GM19395 (cell line): ENCODE data around the gene ING5.
"Not testable (repeated sequence)": the region's sequence is repeated elsewhere in the genome, so short reads cannot be mapped to it uniquely, and the experiment has no call there.

Source experiments
- ATAC-seq: cut with Tn5 transposase; IDR thresholded peaks from one replicate; pipeline ENCODE4 v1.9.1; 2021; ENCODE audit warnings: mild to moderate bottlenecking, moderate library complexity; ENCODE audit not compliant: unreplicated experiment

Gene ING5

DNA sequence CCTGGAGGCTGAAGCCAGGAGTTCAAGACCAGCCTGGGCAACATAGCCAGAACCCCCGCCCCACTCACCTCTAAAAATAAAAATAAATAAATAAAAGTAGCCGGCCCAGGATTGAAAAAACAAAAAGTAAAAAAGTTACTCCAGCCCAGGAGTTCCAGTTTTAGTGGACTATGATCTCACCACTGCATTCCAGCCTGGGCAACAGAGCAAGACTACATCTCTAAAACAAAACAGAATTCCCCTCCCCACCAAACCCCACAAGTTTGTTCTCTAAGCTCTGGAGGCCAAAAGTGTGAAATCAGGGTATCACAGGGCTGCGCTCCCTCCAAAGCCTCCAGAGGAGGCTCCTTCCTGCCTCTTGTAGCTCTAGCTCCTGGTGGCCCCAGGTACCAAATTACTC lies 34.3 kb downstream of the ING5 start:
- ATAC-seq, result no peak

DNA sequence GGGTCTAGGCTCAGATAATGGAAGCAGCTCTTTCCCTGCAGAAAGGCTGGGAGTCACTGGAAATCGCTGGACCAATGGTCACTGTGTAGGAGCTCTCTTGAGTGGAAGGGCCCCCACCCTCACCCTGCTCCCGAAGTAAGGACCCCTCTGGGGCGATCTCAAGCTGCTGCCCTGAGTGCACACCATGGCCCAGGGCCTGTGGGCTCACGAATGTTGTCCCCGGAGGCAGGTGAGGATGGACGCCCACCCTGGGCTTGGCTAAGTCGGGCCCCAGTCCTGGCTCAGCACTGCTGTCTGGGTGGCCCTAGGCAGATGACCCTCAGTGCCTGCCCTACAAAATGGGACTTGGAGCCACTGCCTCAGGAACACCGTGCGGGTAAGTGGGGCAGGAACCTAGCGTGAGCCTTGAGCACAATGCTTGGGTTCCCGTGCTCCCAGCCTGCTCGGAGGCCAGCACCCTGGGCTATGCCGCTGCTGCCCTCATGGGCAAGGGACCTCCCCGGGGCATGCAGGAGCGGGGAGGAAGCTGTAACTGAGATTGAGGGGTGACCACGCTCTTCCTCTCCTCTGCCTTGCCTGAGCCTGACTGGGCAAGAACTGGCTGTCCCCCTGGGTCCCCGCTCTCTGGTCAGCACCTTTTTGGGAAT lies 36.3 kb downstream of the ING5 start:
- ATAC-seq, result no peak

DNA sequence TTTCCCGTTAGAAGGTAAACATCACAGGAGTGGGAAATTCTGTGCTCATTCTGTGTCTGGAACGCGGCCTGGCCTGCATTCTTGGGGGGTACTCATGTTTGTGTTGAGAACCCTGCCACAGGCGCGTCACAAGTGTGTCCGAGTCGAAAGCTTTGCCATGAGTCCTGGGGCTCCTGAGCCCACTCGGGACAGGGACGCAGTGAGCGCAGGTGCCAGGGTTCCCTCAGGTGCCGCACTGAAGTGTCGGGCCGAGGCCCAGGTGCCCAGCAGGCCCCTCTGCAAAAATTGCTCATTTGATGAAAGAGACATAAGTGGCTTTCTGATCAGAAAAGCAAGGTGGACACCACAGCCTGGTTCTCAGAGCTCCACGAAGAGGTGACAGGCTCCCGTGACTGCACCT lies 37.3 kb downstream of the ING5 start:
- ATAC-seq, result no peak

DNA sequence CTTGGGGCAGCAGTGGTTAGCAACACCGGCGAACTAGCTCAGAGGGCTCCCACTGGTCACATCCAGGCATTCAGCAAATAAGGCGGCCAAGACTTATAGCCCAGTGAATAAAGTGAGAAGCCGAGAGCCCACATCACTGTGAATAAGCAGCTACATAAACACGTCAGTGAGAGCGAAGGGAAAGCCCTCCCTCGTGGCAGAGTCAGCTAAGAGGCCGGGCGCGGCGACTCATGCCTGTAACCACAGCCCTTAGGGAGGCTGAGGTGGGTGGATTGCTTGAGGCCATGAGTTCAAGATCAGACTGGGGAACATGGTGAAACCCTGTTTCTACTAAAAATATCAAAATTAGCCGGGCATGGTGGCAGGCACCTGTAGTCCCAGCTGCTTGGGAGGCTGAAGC lies 37.8 kb downstream of the ING5 start:
- no peak for ATAC-seq

DNA sequence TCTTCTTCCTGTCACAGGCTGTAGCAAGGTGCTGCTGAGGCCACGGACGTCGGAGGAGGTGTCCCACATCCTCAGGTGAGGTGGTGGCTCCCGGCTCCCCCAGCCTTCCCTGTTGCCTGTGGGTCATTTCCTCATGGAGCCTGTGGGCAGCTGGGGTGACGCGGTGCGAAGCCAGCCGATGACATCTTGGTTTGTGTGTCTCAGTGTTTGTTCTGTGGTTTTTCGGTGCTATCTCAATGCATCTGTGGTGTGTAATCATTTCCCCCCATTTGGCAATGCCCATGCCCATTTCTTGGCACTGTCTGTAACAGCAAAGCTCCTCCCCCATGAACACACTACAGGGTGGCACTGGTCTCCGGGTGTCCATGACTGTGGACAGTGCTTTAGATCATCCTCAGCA lies 39.2 kb downstream of the ING5 start:
- ATAC-seq, result no peak

DNA sequence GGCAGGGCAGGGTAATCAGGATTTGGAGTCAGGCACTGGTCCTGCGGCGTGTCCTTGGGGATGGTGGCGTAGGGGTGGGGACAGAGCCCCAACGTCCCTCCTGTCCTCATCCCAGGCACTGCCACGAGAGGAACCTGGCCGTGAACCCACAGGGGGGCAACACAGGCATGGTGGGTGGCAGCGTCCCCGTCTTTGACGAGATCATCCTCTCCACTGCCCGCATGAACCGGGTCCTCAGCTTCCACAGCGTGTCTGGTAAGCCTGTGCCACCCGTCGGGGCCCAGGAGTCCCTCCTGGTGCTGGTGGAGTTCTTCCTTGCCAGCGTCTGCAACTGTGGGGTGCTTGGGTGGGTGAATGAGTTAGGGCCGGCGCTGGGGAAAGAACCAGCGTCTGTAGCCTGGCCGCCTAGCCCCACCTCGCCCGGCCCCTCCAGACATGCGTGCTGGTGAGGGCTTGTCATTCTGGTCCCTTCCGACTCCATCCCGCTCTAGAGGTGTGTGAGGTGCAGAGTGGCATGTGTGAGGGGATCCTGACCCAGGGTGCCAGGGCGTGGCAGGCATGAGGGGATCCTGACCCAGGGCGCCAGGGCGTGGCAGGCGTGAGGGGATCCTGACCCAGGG lies 40.6 kb downstream of the ING5 start:
- ATAC-seq, result no peak

DNA sequence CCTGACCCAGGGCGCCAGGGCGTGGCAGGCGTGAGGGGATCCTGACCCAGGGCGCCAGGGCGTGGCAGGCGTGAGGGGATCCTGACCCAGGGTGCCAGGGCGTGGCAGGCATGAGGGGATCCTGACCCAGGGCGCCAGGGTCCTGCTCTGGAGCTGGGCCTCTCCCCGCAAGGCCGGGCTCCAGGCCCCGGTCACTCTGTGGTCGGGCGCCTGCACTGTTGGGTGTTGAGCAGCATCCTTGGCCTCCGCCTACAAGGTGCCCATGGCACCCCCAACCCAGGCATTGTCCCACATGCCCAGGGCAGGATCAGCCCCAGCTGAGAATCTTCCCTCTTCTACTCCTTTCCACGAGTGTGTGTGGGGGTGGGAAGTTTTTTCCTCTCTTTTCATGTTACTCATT lies 41.2 kb downstream of the ING5 start:
- ATAC-seq, result not testable (repeated sequence)

DNA sequence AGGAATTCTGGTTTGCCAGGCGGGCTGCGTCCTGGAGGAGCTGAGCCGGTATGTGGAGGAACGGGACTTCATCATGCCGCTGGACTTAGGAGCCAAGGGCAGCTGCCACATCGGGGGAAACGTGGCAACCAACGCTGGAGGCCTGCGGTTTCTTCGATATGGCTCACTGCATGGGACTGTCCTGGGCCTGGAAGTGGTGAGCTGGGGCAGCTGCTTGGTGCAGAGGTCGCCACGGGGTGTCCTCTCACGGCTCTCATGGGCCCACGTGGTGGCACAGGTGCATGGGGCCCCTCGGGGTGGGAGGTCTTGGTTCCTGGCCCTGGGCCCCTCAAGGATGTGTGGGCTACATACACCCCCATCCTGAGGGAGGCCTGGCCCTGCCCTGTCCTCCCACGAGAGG lies 41.8 kb downstream of the ING5 start:
- ATAC-seq, result no peak

DNA sequence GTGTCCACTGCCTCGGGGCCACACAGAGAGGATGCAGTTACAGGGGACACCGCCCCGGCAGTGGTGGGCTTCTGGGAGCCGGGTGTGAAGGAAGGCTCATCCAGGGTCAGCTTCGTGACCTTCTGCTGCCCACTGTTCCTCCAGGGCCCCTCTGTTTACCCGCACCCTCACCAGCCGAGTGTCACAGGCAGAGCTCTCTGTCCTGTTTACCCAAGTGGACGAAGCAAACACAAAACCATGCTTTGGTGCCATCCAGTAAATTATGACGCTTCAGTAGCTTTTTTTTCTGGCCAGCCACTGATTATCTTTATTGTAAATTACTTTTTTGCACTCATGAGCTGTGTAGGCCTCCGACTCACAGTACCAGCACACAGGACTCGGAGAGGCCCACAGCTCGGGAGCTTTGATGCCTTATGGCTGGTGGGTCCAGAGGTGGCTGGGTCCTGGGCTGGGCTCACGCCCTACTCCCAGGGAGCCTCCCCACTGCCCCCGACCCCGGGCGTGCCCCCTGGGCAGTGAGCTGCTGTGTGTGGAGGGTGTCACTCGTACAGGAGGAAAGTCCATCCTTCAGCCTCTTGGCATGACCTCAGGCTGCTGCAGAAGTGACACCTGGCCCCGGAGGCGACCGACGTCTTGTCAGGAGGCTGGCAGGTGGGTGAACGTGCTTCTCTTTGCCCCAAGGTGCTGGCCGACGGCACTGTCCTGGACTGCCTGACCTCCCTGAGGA lies 42.4 kb downstream of the ING5 start:
- no peak for ATAC-seq

DNA sequence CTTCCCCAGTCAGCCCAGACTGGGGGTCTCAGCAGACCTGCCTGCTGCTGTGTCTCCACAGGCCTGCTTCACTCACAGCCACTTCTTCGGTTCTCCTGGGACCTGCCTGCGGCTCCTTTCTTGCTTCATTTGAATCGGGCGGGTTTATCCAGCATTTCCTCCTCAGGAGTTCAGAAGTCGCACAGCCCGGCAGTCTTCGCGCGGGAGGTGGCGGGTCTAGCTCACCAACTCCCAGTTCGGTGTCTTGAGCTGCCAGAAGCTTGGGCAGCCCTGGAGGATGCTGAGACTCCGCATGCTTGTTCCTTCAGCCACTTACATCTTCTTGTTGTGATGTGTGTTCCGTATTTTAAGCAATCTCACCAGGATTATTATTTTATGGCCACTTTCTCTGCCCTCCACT lies 43.4 kb downstream of the ING5 start:
- no peak for ATAC-seq

DNA sequence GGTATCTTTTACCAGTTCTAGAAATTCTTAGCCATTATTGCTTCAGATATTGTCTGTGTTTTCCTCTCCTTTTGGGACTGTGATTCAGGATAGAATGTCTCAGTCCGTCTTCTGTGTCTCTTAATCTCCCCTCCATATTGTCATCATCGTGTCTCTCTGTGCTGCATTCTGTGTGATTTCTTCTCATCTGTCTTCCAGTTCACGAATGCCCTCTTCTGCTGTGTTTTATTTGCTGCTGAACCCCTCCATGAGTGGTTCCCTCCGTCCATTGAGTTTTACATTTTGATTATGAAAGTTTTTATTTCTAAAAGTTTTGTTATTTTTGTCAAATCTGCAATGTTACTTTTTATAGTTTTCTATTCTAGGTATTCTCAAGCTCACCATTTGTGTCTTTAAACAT lies 44.2 kb downstream of the ING5 start:
- no peak for ATAC-seq

DNA sequence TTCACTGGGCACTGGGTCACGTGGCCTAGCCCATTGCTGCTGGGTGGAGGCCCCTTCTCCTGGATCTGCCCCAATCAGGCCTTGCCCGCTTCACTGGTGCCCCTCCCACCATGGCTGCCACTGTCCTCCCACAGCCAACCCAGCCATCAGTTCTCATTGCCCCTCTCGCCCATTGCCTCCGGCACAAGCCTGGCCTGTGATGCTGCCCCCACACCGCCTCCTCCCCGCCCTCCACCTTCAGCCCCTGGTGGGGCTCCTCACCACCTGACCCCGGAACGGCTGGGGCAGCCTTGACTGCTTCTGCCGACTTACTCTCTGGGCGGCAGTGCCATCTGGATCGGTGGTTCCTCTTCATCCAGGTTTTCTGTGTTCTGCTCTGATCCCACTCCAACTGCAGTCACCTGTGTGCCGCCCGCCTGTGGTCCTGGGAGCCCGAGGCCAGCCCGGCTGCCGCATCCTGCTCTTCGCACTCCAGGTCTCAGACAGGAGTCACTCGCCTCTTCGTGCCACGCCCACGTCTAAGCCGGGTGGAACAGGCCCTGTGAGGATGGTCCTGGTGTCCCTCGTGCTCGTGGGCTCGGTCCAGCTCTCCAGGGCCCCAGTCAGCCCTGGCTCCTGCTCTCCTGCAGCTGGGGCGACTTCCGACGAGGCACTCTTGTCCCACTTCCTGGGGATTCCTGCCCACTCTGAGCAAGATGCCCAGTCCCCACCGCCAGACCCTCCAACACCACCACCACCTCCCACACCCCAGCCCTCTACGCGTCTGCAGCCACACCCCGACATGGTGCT lies 46.8 kb downstream of the ING5 start:
- ATAC-seq, result no peak

DNA sequence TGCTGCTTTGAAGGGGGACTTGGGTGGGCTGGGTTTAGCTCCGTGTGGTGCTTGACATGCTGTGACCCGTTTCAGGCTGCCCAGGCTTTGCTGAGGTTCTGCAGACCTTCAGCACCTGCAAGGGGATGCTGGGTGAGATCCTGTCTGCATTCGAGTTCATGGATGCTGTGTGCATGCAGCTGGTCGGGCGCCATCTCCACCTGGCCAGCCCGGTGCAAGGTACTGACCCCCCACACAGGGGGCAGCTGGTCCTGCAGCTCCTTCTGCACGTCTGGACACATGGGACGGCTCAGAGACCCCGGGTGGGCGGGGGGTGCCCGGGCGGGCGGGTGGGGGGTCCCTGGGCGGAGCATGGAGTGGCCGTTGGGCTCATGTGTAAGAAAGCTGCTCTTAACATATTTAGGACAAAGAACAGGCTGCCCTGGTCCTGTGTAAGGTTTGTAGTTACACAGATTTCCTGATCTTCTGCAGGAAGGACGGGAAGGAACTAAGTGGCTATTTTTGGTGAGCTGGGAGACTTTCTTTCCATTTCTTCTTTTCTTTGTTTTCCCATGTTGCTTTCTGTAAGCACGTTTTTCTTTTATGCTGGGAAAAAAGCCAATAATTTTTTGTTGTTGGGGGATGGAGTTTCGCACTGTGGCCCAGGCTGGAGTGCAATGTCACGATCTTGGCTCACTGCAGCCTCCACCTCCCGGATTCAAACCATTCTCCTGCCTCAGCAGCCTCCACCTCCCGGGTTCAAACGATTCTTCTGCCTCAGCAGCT lies 48.4 kb downstream of the ING5 start:
- ATAC-seq, result no peak

DNA sequence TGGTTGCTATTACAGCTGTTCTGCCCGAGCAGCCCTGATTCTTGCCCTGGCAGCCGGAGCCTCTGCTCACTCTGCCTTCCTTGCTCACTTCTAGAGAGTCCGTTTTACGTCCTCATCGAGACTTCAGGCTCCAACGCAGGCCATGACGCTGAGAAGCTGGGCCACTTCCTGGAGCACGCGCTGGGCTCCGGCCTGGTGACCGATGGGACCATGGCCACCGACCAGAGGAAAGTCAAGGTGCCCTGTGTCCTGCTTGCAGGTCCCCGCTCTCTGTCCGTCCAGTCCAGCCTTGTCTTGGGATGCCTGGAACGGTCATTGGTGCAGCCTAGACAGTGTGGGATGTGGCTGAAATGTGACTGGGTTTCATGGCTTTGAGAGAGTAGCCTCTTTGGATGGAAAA lies 49.3 kb downstream of the ING5 start:
- no peak for ATAC-seq

DNA sequence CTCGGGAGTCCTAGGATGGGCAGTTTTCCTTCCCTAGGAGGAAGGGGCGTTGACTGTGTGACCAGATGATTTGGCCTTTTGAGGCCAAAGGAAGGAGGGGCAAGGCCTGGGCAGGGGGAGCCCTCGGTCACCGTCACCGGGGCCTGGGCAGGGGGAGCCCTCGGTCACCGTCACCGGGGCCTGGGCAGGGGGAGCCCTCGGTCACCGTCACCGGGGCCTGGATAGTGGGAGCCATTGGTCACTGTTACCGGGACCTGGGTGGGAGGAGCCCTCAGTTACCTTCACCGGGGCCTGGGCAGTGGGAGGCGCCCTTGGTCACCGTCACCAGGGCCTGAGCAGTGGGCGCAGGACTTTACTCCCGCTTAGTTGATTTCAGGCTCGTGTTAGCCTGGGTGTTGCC lies 49.9 kb downstream of the ING5 start:
- ATAC-seq, result no peak

DNA sequence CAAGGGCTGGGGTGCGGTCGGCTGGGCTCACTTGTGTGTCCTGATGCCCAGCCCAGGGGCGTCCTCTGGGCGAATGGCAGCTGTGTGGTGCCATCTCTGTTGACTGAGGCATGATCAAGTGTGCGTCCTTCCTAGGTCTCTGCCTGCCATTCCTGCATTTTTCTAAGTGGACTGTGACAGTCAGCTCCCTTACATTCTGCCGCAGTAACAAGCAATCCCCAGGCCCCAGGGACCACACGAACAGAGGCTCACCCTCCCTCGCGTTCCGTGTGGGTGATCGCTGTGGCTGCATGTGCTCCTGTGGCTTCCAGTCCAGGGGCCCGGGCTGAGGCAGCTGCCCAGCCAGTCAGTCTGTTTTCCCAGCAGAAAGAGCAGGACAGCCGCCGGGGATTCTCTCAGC lies 50.4 kb downstream of the ING5 start:
- no peak for ATAC-seq

DNA sequence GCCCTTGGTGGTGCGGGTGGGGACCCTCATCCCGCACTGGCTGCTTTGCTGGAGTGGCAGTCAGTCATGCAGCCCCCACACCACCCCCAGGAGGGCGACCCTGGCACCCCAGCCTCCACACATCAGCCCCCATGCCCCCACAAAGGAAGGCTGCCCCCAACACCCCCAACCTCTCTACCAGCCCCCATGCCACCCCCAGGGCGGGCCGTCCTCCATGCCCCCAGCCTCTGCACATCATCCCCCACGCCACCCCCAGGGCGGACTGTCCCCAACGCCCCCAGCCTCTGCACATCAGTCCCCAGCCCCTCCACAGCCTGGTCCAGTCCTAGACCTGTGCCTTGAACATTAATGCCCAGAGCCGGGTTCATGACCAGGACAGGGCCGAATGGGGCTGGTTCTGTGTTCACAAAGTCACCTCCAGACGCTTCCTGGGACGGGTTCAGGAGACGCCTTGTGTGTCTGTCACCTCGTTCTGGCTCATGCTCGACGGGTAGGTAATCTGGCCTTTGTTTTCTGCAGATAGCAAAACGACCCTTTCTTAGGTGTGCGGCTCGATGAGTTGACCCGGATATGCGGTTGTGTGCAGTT lies 50.9 kb downstream of the ING5 start:
- no peak for ATAC-seq

DNA sequence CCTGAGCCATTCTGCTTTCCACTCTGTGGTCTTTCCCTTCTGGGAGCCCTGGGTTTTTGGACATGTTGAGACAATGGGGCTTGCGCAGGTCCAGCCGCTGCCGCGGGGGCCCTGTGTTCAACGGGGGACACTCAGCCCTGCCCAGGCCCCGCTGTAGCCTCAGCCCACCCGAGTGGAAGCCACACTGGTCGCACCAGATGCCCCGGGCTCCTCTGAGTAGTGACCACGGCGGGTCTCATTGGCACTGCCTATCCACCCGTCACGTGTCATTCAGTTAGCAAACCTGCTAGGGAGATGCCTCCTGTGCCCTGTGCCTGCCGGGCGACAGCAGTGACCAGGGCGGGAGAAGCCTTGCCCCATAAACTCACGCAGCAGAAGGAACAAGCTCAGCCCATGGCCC lies 51.7 kb downstream of the ING5 start:
- ATAC-seq, result no peak

DNA sequence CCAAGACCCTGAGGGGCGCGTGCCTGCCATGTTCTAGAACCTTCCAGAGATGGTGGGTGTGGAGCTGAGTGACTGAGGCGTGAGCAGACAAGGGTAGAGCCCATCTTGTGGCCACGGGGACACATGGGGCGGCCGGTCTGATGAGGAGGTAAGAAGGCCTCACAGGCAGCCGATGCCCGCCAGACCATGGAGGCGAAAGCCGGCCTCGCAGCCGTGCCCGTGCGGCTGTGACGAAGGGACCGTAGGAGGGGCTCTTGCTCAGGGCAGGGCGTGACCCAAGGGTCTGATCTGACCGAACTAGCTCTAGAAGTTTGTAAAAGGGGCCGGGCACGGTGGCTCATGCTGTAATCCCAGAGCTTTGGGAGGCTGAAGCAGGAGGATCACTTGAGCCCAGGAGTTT lies 52.2 kb downstream of the ING5 start:
- no peak for ATAC-seq

DNA sequence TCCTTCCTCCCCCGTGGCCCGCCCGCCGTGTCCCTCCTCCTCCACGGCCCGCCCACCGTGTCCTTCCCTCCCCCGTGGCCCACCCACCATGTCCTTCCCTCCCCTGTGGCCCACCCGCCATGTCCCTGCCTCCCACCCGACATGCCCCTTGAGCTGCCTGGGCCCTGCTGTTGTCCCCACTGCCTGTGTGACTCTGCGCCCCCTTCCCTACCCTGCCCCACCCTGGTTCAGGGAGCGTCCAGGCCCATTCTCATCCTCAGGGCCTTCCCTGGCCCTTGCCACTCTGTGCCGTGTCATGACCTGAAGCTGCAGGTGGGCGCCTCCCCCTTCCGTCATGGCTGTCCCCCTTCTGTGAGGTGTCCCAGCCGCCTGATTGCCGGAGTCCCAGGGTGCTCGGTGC lies 53.3 kb downstream of the ING5 start:
- no peak for ATAC-seq

DNA sequence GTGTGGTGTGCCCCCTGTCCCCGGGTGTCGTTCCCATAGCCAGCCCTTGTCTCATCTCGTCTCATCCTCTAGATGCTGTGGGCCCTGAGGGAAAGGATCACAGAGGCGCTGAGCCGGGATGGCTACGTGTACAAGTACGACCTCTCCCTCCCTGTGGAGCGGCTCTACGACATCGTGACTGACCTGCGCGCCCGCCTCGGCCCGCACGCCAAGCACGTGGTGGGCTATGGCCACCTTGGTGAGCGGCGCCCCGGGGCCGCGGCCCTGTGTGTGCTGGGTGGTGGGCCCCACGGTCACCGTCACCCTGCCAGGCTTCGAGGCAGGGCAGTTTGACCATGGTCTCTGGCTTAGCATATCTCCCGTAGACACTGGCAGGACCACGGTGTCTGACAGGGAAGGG lies 53.9 kb downstream of the ING5 start:
- no peak for ATAC-seq
